ENCODE measurements around the gene ZER1.
"Not testable (repeated sequence)": the region's sequence is repeated elsewhere in the genome, so short reads cannot be mapped to it uniquely, and the experiment has no call there.

Gene ZER1

DNA sequence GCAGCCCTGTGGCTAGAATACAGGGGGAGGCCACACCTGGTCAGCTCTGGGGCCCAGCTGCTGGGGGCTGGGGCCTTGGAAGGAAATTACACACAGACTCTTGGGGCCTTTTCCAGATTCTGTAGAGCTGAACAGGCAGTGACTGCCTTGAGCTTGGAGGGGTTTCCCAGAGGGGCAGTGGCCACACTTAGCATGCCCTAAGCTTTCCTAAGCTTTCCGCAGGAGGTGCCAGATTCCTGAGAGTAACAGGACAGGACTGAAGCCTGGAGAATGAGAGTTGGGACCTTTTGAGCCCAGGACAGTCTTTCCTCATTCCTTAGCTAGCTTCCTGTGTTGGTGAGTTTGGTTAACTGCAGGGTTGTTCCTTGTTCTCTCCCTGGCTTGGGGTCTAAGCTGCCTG is 16.7 kb upstream of the ZER1 start:
- DNase-seq (ENCODE audit: low read depth in 1 of 2, low spot score in 1 of 2), result no peak

DNA sequence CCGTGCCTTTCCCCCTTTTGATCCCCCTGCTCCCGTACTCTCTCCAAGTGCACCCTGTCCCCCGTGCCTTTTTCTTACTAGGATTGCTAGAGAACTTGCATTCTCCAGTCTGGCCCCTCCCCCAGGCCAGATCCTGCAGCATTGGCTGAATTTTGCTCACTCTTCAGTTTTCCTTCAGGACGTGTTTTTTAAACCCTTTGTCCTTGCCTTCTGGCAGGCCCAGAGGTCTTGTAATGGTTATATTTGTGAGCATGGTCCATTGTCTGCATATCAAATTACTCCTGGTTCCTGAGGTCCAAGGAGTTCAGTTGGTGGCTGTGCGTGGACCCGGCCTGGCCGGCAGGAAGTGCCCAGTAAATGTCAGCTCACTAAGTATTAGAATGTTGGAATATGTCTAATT is 15.9 kb upstream of the ZER1 start:
- no peak for DNase-seq (ENCODE audit: low read depth in 1 of 2, low spot score in 1 of 2)

DNA sequence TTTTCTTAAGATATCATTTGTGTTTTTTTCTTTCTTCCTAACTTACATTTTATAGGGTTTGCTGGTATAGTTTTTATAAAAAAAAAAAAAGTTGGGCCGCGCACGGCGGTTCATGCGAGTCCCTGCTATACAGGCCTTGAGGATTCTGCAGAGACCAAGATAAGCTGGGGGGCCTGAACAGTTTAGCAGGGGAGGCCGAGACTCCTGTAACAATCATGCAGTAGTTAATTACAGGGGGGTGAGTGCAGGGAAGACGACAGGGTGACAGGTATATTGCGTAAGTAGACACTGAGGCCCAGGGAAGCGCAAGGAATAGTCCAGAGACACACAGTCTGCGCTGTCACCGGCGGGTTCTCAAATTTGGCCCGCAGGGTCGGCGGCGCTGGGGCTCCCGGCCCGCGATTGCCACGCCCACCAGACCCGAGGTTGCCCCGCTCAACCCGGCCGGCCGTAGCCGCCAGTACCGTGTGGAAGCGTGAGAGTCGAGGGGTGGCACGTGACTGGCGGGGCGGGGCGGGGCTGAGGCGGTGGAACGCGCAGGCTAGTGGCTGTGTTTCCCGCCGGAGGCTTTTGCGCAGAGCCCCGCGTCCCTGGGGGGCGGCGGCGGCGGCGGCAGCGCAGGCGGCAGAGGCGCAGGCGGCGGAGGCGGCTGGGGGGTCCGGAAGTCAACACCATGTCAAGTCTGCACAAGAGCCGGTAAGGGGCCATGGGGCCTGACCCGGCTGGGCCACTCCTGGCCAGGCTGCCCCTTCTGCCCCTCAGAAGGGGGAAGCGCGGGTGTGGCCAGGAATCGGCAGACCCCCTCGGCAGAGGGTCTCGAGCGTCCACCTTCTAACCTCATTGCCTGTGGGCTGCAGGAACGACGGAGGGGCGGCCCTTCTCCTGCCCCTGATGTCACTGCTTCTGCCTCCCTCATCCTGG is 15.2 kb upstream of the ZER1 start, which contains the start of gene TBC1D13:
TBC1D13 (plus strand) TSS at position 573 of the 921 bp plus-strand sequence; CDS start at position 674, 101 bp downstream.
- DNase-seq (ENCODE audit: low read depth in 1 of 2, low spot score in 1 of 2), result peak; percentile 85 to 88

DNA sequence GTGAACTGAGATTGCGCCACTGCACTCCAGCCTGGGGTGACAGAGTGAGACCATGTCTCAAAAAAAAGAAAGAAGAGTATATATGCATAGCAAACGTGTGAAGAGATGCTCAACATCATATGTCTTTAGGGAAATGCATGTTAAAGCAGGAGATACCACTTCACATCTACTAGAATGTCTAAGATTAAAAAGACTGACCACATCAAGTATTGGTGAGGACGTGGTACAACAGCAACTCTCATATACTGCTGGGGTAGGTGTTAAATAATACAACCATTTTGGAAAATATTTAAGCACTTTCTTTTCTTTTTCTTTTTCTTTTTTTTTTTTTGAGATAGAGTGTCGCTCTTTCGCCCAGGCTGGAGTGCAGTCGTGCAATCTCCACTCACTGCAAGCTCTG is 13.7 kb upstream of the ZER1 start:
- DNase-seq (ENCODE audit: low read depth in 1 of 2, low spot score in 1 of 2), result no peak

DNA sequence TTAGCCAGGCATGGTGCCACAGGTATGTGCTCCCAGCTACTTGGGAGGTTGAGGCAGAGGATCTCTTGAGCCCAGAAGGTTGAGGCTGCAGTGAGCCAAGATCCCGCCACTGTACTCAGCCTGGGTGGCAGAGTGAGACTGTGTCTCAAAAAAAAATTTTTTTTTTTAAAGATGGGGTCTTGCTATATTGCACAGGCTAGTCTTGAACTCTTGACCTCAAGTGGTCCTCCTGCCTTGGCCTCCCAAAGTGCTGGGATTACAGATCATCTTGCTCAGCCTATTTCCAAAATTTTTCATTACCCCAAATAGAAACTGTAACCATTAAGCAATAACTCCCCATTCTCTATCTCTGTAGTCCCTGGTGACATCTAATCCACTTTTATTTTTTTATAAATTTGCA is 10.9 kb upstream of the ZER1 start:
- no peak for DNase-seq (ENCODE audit: low read depth in 1 of 2, low spot score in 1 of 2)

DNA sequence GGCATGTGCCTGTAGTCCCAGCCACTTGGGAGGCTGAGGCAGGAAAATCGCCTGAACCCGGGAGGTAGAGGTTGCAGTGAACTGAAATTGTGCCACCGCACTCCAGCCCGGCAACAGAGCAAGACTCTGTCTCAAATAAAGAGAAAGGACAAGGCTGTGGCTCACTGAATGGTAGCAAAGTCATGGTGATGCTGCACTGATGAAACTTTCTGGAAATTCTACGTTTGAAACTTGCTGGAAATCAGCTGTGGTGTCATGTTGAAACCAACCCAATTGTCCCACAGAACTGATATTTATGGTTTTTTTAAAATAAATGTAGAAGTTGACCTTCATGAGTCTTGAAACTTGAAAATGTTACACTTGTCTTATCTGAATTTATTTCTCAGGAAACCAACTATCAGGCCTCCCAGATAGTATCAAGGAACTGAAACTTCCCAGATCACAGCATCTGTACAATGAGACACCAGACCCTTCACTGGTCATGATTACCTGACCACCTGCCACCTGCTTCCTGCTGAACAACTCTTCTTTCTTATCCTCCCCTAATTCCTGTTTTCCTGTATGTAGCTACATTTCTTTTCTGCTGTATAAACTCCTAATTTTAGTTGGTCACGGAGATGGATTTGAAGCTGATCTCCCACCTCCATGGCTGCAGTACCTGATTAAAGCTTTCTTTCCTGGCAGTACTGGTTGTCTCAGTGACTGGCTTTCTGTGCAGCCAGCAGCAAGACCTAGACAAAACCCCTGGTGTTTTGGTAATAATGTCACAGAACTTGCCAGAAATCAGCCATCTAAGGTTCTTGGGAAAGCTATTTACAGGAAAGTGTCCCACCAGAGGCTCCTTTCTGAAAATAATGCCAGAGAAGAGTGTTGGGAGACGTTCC is 9.7 kb upstream of the ZER1 start:
- no peak for DNase-seq (ENCODE audit: low read depth in 1 of 2, low spot score in 1 of 2)

DNA sequence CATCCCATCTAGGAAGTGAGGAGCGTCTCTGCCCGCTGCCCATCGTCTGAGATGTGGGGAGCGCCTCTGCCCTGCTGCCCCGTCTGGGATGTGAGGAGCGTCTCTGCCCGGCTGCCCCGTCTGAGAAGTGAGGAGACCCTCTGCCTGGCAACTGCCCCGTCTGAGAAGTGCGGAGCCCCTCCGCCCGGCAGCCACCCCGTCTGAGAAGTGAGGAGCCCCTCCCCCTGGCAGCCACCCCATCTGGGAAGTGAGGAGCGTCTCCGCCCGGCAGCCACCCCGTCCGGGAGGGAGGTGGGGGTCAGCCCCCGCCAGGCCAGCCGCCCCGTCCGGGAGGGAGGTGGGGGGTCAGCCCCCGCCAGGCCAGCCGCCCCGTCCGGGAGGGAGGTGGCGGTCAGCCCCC is 8.4 kb upstream of the ZER1 start:
- not testable (repeated sequence) for DNase-seq (ENCODE audit: low read depth in 1 of 2, low spot score in 1 of 2)

DNA sequence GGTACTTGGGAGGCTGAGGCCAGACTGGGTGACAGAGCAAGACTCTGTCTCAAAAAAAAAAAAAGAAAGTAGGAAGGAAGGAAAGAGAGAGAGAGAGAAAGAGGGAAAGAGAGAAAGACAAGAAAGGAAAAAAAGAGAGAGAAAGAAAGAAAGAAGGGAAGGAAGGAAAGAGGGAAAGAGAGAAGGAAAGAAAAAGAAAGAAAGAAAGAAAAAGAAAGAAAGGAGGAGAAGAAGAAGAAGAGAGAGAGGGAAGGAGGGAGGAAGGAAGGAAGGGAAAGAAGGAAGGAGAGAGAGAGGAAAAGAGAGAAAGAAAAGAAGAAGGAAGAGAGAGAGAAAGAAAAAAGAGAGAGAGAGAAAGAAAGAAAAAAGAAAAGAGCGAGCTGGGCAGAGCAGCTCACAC is 3.1 kb upstream of the ZER1 start:
- DNase-seq (ENCODE audit: low read depth in 1 of 2, low spot score in 1 of 2), result no peak

DNA sequence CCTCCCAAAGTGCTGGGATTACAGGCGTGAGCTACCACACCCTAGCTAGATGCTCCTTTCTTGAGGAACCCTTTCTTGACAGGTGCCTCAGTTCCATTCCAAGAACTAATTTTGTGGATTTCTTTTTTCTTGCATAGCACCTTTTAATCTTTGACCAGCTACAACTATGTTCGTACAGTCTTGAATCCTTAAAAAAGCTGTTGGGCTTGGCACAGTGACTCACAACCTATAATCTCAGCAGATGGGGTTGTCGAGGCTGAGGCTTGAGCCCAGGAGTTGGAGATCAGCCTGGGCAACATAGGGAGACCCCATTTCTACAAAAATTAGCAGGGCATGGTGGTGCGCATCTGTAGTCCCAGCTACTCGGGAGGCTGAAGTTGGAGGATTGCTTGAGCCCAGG is 1.3 kb upstream of the ZER1 start:
- DNase-seq (ENCODE audit: low read depth in 1 of 2, low spot score in 1 of 2), result no peak

DNA sequence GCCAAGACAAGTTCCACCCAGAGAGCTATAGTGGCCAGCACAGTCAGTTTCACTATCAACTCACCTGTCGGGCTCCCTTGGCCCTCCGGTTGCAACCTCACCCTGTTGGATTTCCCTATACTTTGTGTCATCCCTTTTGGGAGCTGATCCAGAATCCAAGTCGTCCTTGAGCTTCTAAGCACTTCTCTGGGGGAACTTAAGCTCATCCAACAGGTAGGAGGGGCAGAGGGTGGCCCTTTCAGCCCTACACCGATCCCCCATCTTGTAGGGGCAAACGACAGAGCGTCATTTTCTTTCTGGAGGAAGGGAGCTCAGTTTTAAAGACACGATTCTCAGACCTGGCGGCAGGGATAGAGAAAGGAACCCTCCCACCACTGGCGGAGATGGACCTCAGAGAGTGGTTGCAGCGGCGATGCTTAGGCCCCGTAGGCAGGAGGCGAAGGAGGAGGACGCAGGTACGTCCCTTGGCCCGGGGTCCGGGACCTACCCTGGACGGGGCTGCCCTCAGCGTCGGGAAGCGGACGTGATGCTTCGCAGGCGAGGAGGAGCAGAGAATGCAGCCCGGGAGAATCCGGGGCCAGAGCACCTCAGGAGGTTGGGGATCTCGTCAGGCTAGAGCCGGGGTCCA is 519 bp downstream of the ZER1 start:
- no peak for DNase-seq (ENCODE audit: low read depth in 1 of 2, low spot score in 1 of 2)

DNA sequence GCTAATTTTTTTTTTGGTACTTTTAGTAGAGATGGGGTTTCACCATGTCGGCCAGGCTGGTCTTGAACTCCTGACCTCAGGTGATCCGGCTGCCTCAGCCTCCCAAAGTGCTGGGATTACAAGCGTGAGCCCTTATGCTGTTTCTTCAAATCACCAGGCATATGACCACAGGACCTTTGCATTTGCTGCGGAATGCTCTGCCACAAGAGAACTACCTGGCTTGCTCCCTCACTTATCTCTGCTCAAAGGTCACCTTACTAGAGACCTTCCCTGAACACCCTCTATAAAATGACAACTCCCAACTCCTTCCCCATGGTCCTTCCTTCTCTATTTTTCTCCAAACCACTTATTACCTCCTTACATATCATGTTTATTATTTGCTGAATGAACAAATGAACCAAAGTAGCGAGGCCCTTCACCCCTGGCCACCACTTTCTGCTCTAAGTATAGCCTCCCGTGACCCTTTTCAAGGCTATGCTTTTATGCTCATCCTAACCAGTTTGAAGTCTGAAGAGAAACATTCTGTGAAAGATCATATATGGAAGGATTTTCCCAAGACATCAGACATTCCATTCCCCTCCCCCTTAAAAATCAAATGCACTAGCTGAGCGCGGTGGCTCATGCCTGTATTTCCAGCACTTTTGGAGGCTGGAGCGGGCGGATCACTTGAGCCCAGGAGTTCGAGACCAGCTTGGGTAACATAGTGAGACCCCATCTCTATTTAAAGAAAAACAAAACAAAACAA is 1.3 kb downstream of the ZER1 start:
- no peak for DNase-seq (ENCODE audit: low read depth in 1 of 2, low spot score in 1 of 2)

DNA sequence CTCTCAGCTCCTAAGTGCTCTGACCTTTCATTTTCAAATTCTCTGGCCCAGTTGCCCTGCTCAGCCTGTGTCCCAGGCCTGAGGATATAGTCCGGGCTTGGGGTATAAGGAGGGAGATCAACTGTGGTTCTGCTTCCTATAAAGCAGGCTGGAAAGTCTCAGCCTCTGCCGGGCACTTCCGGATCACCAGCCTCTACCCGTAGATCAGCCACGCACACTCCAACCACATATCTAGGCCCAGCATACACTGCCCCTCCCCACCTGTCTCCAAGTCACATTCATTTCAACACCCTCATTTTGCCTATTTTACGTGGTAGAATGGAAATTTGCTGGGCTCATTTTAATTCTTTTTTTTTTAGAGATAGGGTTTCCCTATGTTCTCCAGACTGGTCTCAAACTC is 3.1 kb downstream of the ZER1 start:
- DNase-seq (ENCODE audit: low read depth in 1 of 2, low spot score in 1 of 2), result no peak

DNA sequence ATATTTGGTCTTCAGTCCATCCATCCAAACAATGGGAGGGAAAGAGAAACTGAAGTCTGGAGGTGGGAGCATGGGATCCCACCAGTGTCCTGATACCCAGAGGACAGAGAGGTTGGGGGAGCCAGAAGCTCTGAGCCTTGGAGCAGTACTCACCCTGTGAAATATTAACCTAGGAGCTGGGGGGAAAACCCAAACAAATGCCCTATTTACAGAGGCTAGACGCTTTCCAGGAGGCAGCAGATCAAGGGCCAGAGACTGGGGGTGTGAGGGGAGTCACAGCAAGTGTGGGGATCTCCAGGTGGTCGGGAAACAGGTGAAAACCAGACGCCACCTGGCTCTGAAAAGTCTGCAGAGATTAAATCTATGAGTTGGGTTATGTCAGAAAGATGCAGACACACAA is 6.2 kb downstream of the ZER1 start:
- no peak for DNase-seq (ENCODE audit: low read depth in 1 of 2, low spot score in 1 of 2)

DNA sequence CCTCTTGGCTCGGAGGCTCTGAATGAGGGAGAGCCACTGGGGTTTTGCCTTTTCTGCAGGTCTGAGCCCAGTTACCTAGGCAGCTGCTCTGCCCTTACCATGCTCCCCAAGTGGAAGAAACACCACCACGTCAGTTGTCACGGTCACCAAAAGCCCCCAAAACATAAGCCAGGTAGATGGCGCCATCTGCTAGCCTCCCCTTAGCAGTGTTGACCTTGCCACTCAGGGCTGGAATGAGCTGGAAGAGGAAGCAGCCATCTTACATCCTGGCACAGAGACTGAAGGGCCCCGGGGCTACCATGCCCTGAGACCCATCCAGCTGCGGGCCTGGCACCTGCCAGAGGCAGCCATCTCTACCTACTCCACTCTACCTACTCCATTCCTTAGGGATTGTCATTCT is 7.4 kb downstream of the ZER1 start:
- DNase-seq (ENCODE audit: low read depth in 1 of 2, low spot score in 1 of 2), result no peak

DNA sequence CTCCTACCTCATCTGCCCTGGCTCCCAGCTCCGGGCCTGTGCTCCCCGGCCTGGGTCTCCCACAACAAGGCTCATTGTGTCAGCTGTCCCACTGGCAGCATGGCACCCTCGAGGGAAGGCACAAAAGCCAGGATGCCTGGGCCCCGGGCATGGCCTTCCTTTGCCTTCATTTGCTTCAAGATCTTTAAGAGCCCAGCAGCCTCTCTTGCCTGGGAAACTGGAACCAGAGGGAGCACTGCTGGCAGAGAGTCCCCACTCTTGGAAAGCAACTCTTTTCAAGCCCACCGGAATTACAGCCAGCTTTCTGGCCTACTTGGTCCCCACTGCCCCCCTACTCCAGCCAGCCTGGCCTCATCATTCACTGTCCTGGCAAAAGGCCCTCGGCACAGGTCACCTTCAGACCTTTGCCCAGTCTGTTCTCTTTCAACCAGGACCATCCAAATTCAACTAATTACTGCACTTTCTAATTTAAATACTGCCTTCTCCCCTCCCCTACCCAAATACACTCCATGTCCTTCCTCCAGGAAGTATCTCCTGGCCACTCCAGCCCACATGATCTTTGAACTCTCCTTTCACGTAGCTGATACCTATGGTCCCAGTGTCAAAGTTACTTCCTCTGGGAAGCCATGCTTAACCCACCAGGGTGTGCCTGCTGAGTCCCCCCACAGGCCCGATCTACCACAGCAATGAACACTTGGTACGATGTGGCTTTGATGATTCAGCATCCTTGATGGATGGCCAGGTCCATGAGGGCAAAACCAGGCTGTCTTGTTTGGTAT is 8.9 kb downstream of the ZER1 start:
- no peak for DNase-seq (ENCODE audit: low read depth in 1 of 2, low spot score in 1 of 2)

DNA sequence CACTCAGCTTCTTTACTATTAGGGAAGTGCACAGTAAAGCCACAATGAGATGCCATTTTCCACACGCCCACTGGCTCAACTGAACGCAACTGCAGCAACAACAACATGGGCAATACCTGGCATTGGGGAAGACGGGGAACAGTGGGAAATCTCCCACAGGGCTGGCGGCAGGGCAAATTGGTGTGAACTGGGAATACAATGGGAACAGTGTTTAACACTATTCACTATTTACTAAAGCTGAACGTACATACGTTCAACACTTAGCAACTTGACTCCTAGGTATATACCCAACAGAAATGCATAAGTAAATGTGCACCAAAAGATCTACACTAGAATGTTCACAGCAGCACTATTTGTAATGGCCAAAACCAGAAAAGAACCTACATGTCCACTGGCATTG is 14.1 kb downstream of the ZER1 start:
- no peak for DNase-seq (ENCODE audit: low read depth in 1 of 2, low spot score in 1 of 2)

DNA sequence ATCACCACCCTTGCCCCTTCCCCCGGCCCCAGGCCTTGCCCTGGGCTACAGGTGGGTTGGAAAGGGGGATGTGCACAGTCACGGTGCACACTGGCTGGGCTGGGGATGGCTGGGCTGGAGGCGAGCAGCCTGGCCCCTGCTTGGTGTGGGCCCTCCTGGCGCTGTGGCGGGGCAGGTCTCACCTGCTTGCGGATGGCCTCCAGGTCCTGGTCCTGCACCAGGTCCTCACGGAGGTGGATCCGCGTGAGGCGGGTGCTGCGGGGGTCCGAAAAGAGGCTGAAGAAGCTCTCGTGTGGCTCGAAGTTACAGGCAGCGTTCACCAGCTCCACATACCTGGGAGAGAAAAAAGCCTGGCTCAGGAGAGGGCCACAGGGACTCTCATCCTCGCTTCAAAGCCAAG is 18.1 kb downstream of the ZER1 start:
- DNase-seq (ENCODE audit: low read depth in 1 of 2, low spot score in 1 of 2), result no peak

DNA sequence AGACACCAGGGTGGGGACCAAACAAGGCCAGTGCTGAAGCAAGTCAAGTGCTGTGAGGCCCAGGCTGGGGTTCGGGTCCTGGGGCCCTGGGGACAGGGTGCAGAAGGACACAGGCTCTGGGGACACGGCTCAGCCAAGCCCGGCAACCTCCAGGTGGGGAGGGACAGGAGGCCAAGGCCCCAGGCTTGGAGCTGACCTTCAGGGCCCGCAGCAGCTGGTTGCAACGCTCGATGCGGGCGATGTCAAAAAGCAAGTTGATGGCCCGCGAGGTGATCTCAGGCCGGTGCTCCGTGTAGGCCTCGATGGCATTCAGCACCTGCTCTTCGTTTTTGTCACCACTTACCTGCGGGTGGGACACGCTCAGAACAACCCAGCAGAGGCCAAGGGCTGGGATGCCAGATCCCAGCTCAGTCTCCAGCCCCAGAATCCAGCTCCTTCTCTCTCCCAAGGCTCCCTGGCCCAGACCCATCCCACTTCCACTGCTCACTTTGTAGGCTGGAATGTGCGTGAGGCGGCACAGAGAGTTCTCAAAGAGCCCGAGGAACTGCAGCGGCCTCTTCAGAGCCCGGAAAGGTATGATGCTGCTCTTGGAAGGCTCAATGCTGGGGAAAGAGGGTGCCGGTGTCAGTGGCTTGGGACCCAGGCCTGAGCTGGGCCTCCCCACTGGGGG is 20.7 kb downstream of the ZER1 start:
- DNase-seq (ENCODE audit: low read depth in 1 of 2, low spot score in 1 of 2), result no peak

DNA sequence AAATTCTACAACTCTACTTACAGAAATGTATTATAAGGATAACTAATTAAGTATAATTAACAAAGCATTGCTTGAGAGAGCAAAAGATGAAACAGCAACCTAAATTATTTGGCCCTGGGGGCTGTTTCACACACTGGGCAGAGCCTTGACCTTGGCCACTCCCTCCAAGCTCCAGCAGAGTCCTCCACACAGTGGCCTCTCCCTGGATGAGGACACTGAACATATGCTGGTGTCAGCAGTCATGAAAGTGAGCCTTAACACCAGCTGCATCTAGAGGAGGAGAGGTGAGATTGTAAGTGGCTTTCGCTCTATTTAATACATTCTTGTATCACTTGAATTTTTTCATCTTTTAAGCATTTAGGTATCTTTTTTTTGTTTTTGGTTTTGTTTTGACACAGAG is 24.5 kb downstream of the ZER1 start:
- no peak for DNase-seq (ENCODE audit: low read depth in 1 of 2, low spot score in 1 of 2)

DNA sequence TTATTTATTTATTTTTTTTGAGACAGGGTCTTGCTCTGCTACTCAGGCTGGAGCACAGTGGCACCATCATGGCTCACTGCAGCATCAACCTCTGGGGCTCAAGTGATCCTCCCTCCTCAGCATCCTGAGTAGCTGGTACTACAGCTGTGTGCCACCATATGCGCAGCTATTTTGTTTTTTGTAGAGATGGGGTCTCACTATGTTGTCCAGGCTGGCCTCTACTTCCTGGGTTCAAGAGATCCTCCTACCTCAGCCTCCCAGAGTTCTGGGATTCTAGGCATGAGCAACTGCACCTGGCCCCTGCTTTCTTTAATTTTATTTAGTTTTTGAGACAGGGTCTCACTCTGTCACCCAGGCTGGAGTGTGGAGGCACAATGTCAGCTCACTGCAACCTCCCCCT is 28.3 kb downstream of the ZER1 start:
- DNase-seq (ENCODE audit: low read depth in 1 of 2, low spot score in 1 of 2), result no peak

Measured in activated CD4-positive, alpha-beta T cell treated with anti-CD3 and anti-CD28 coated beads, Interleukin-2, amount 50 U/mL, for 24 hours (primary cell).